GM10248 (cell line): ENCODE results near the gene LAMA1.
A peak's percentile ranks its signal among the peaks of the same experiment; 100 is the strongest.

Source experiments
- CTCF ChIA-PET: fragments of 300-600 bp; sonication (Branson Sonifier 250); formaldehyde crosslinking; extraction: SDS; loops from one replicate; lab custom pipeline; 2021; ENCODE audit warnings: antibody characterized with exemption; lab: Yijun Ruan, JAX
- POLR2A ChIA-PET: fragments of 350-650 bp; sonication (Branson Sonifier 250); formaldehyde crosslinking; extraction: SDS; loops from one replicate; lab custom pipeline; 2020; ENCODE audit warnings: antibody characterized with exemption; lab: Yijun Ruan, JAX
- DNase-seq: peaks from one replicate; pipeline ENCODE4 v3.0.0; 2012; ENCODE audit errors: extremely low spot score
- CTCF ChIP-seq: IDR thresholded peaks from 2 replicates; pipeline ENCODE4 v1.5.1; 2012; ENCODE audit warnings: mild to moderate bottlenecking, low read depth; ENCODE audit errors: extremely low read depth, missing control alignments, control extremely low read depth

Gene LAMA1

GRCh38 chr18:6920099-6920955 lies 197.3 kb downstream of the LAMA1 start:
- ChIA-PET POLR2A (no interaction called here), CTCF (interaction anchor here (0.6 to 2.1 kb wide), 5 partner anchors 15 to 1471 kb away, joined by 3 to 7 read pairs (median 4); partner anchors contain the start of gene PTPRM)
- TF ChIP-seq CTCF, result peak; percentile 57
- DNase-seq, result peak; percentile 37

- ChIA-PET POLR2A (no interaction called here), CTCF (no interaction called here)
- TF ChIP-seq CTCF, result no peak
- no peak for DNase-seq
Observed at GRCh38 chr18:6917072-6917471, 200.5 kb downstream of the LAMA1 start.

- DNase-seq, result no peak
- ChIA-PET POLR2A (no interaction called here), CTCF (no interaction called here)
- no peak for TF ChIP-seq CTCF
Observed at GRCh38 chr18:6901286-6901926, 216.2 kb downstream of the LAMA1 start.

GRCh38 chr18:6891788-6892187 lies 225.8 kb downstream of the LAMA1 start:
- ChIA-PET CTCF (interaction anchor here (1.1 kb wide), 1 partner anchor 28 kb away, joined by 3 read pairs; no protein-coding TSS in a partner anchor), POLR2A (no interaction called here)
- DNase-seq, result no peak
- TF ChIP-seq CTCF, result no peak
